Mesodermal cell (in vitro differentiated cells): Measurements from ENCODE around the gene ZNF573. TPM values are rescaled to one million over a fixed set of nuclear protein-coding genes. Genes with fewer than 3 reads are reported as not detected.
"Not testable (repeated sequence)": the region's sequence is repeated elsewhere in the genome, so short reads cannot be mapped to it uniquely, and the experiment has no call there.

ENCODE experiments used
- H3K27ac ChIP-seq: 2 replicates; pipeline ENCODE4 v1.7.0; 2013; ENCODE audit warnings: mild to moderate bottlenecking, low read depth, low read length, moderate library complexity; ENCODE audit not compliant: severe bottlenecking
- H3K36me3 ChIP-seq: 2 replicates; pipeline ENCODE4 v1.7.1; 2013; ENCODE audit warnings: mild to moderate bottlenecking, low read length, moderate library complexity; ENCODE audit not compliant: control insufficient read depth, insufficient read depth
- H3K4me1 ChIP-seq: one replicate; pipeline ENCODE4 v1.7.1; 2013; ENCODE audit warnings: mild to moderate bottlenecking, low read length; ENCODE audit not compliant: insufficient read depth, control insufficient read depth, poor library complexity, severe bottlenecking
- H3K4me3 ChIP-seq: 2 replicates; pipeline ENCODE4 v1.7.0; 2013; ENCODE audit warnings: low read length, control low read depth, mild to moderate bottlenecking; ENCODE audit not compliant: insufficient read depth, poor library complexity, severe bottlenecking; ENCODE audit errors: extremely low read depth
- H3K9me3 ChIP-seq: 2 replicates; pipeline ENCODE4 v1.7.1; 2013; ENCODE audit warnings: mild to moderate bottlenecking, low read length, moderate library complexity; ENCODE audit not compliant: control insufficient read depth
- WGBS, 2 experiments: methylation state at CpG; one replicate each; pipeline ENCODE4 v1.1.5; 2013; ENCODE audit warnings: missing lambda C conversion rate in 2 of 2; ENCODE audit not compliant: insufficient coverage in 2 of 2; 5-methylcytosine and 5-hydroxymethylcytosine counted together
- polyA plus RNA-seq, 2 experiments: library from polyadenylated mRNA; stranded (reverse); fragments of 50-300 nt; gene quantifications; one replicate each; pipeline ENCODE4 v1.2.3, GENCODE V29; 2013

Gene ZNF573
- 2.8 TPM for polyA plus RNA-seq (2013, experiment 1 of 2)
- 5.5 TPM for polyA plus RNA-seq (2013, experiment 2 of 2)

DNA sequence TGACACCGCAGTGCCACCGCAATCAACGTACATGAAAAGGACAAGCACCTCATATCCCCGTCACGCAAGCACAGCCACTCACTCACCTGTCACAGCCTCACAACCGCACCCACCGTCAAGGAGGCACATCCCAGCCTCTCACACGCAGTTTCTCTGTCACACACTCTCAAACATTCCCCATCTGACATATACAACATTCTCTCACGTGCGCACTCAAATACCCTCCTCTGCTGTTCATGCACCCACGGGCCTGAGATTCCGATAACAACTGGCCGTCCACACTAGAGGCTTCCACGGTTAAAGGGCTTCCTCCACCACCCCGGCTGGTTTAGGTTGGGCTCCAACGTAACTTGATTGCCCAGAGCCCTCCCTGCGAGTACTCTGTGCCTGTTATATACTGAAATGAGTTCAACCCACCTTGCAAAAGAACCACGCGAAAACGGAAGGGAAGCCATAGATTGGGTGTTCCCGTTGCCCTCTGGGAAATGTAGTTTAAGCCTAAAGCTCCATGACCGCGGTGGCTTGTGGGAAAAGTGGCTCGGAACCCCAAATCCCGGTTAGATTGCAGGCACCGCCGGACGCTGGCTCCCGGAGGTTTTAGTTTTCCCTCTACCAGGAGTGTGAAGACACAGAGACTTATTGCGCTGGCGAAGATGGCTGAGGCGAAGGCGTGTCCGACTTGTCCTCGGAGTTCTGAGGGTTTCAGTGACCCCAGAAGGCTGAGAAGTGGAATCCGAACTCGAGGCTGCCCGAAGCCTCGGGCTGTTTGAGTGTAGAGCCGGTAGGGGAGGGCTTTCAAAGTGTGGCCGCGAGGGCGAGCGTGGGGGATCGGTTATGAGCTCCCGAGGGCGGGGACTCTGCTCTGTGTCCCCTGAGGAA lies at the start of gene ZNF573:
TSS of gene ZNF573 (minus strand) at position 460 of the 879 bp plus-strand sequence. CDS start 5,857 bp downstream, outside the sequence.
- WGBS, 2 experiments, result 1 to 3% methylated on average over 34 to 42 of the region's 47 CpGs
- Histone ChIP-seq H3K4me1 (no peaks in the 10 kb centered on the region), H3K4me3 (peak within 1 kb of the TSS; percentile 60), H3K27ac (peak within 1 kb of the TSS; percentile 82), H3K9me3 (no peaks in the 10 kb centered on the region), H3K36me3 (no peaks in the 10 kb centered on the region)

DNA sequence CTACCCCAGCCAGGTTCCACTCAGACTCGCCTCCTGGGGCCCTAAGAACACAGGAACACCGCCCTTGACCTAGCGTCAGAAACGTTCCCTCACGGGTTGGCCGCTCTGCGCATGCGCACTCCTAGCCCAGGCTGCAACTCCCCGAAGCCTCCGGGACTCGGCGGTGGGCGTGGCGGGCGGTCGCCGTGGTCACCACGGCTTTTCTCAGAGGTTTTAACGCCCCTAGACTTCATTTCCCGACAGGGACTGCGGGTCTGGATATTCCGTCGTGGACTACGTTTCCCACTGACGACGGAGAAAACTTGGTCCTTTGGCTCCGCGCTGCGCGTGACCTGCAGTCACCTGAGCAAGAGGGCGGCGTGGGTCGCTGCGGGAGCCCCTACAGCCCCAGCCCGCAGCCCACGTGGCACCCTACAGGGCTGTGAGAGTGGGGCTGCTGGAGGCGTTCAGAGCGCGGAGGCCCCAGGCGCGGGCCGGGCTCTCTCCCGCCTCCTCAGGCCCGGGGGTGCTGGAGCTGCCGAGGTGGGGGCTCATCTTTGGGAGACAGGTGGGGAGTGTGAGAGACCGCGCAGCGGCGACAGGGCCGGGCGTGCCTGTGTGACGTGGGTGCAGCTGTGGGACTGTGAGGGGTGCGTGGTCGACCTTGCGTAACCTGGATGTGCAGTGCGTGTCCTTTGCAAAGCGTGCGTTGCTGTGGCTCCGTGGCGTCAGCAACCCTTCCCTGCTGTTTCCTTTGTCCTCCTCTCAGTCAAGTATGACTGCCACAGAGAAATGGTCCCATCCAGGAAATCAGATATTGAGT lies 38.0 kb upstream of the ZNF573 start:
- 60 to 78% methylated on average over 57 to 60 of the region's 60 CpGs for WGBS, 2 experiments
- Histone ChIP-seq H3K4me1 (no peaks in the 10 kb centered on the region), H3K9me3 (peaks cover 37% of the 10 kb centered on the region), H3K27ac (no peak overlapping the region), H3K36me3 (no peaks in the 10 kb centered on the region), H3K4me3 (no peak overlapping the region)

DNA sequence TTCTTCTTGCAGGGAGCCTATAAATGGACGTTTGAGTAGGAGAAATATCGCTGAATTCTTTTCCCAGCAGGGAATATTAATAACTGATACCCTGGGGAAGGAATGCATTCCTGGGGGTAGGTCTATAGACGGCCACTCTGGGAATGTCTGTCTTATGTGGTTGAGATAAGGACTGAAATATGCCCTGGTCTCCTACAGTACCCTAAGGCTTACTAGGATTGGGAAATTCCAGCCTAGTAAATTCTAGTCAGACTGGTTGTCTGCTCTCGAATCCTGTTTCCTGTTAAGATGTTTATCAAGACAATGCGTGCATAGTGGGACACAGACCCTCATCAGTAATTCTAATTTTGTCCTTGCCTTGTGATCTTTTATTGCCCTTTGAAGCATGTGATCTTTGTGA lies 36.2 kb upstream of the ZNF573 start:
- not testable (repeated sequence) for H3K27ac ChIP-seq, H3K4me3 ChIP-seq, H3K36me3 ChIP-seq, H3K4me1 ChIP-seq
- 88% methylated on average over 2 to 5 of the region's 5 CpGs for WGBS, 2 experiments
- H3K9me3 ChIP-seq, result peaks cover 42% of the 10 kb centered on the region

DNA sequence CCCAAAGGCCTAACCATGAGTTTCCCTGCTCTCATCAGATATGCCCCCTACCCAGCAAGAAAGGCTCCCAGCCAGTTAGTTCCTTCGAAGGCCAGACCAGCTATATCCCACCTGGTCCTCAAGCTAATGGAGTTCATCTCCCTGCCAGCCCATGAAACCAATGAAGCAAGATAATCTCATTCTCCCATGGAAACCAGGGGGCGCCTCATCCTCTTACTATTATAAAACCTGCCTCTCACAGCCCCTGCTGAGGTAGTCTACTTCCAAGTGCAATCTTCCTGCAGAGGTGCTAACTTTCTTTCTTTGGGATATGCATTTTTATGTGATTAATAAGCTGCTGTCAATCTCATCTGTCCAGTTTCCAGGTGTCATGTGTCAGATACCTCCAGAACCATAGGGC lies 34.0 kb upstream of the ZNF573 start:
- Histone ChIP-seq H3K4me3 (no peak overlapping the region), H3K4me1 (no peaks in the 10 kb centered on the region), H3K36me3 (no peaks in the 10 kb centered on the region), H3K9me3 (peaks cover 51% of the 10 kb centered on the region), H3K27ac (no peak overlapping the region)
- WGBS, 2 experiments, result 69 to 83% methylated on average over 1 to 2 of the region's 2 CpGs

DNA sequence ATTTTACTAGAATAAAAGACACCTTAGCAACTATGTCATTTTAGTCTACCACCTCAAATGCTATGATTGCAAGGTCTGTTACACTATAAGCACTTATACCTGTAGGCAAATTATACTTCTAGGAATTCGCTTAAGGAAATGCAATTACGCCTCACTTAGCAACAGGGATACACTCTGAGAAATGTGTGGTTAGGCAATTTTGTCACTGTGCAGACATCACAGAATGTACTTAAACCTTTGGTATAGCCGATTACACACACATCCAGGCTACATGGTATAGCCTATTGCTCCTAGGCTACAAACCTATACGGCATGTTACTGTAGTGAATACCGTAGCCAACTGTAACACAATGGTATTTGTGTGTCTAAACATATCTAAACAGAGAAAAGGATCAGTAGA lies 30.0 kb upstream of the ZNF573 start:
- 71 to 92% methylated on average over 1 to 3 of the region's 5 CpGs for WGBS, 2 experiments
- Histone ChIP-seq H3K4me3 (no peak overlapping the region), H3K36me3 (no peaks in the 10 kb centered on the region), H3K9me3 (peaks cover 46% of the 10 kb centered on the region), H3K27ac (no peak overlapping the region), H3K4me1 (no peaks in the 10 kb centered on the region)

DNA sequence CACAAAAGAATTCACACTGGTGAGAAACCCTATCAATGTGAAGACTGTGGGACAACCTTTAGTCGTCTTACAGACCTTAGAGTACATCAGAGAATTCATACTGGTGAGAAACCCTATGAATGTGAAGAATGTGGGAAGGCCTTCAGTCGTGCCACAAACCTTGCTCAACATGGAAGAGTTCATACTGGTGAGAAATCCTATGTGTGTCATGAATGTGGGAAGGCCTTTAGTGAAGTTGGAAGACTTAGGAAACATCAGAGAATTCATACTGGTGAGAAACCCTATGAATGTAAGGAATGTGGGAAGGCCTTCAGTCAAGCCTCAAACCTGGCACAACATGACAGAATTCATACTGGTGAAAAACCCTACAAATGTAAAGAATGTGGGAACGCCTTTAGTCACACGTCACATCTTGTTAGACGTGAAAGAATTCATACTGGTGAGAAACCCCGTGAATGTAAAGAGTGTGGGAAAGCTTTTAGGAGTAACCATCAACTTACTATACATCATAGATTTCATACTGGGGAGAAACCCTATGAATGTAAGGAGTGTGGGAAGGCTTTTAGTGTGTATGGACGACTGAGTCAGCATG lies 24.0 kb upstream of the ZNF573 start:
- Histone ChIP-seq H3K36me3 (no peaks in the 10 kb centered on the region), H3K27ac (no peak overlapping the region), H3K4me3 (no peak overlapping the region), H3K9me3 (peaks cover 61% of the 10 kb centered on the region), H3K4me1 (no peaks in the 10 kb centered on the region)
- 52 to 57% methylated on average over 3 of the region's 7 CpGs for WGBS, 2 experiments

DNA sequence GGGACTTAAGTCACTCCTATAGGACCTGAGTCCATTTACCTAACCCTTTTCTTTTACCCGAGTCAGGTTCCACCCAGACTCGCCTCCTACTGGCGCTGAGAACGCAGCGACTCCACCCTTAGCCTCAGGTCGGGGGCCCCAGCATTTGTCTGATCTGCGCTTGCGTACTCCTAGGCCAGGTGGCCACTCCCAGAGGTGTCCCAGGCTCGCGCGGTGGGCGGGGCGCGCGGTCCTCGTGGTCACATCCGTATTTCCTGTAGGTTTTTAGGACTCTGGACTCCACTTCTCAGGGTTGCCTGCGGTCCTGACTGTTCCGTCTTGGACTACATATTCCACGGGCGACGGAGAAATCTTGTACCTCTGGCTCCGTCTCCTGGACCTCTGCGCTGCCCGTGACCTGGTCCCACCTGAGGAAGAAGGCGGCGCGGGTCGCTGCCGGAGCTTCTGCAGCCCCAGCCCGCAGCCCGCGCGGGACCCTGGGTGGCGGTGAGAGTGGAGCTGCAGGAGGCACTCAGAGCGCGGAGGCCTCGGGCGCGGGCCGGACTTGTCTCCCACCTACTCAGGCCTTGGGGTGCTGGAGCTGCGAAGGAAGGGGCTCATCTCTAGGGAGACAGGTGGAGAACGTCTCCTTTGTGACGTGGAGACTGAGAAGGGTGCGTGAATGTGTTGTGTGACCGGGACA lies 11.0 kb upstream of the ZNF573 start:
- peaks cover 28% of the 10 kb centered on the region for H3K9me3 ChIP-seq
- H3K36me3 ChIP-seq, result no peaks in the 10 kb centered on the region
- 96 to 97% methylated on average over 41 to 43 of the region's 46 CpGs for WGBS, 2 experiments
- H3K4me3 ChIP-seq, result no peak overlapping the region
- H3K4me1 ChIP-seq, result no peaks in the 10 kb centered on the region
- H3K27ac ChIP-seq, result no peak overlapping the region

DNA sequence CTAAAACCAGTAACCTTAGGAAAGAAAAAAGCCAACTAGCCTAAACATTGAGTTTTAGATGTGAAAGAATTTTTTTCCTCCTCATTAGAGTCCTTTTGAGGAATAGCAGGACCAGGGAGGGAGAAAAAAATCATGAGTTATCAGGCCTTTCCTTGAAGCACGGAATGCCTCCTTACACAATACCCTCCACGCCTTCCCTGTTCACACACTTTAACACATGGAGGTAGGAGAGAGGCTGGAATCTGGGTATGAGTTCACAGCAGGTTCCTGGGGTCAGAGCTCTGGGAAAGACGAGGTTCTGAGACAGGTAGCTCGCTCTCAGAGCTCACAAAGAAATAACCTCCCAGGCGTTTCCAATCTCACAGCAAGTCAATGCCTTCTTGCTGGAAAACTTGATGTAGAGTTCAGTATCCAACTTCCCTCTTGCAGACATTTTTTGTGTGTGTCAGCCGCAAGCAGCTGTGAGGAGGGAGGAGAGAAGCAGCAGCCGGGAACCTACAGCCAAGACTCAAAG lies 716 bp downstream of the ZNF573 start:
- 41% methylated on average over 2 of the region's 7 CpGs; no CpG with 5 or more reads in 1 of the 2 experiments for WGBS, 2 experiments
- H3K9me3 ChIP-seq, result no peaks in the 10 kb centered on the region
- H3K36me3 ChIP-seq, result no peaks in the 10 kb centered on the region
- peak overlapping the region; percentile 60 for H3K4me3 ChIP-seq
- no peaks in the 10 kb centered on the region for H3K4me1 ChIP-seq
- H3K27ac ChIP-seq, result no peak overlapping the region

DNA sequence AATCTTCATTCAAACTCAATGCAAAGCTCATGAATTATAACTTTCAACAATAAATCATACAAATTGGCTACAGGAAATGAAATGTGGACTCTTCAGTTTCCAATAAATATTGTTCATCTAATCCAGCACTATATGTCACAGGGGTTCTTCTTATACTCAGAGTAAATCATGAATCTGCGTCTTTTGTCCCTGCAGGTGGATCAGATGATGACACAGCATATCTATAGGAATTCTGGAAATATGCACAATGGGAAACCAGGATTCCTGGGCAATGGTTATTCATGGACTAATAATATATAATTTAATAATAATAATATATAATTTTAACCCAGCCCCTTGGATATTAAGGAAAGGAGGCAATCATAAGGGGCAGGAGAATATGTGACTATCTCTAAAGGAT lies 8.4 kb downstream of the ZNF573 start:
- Histone ChIP-seq H3K4me3 (no peak overlapping the region), H3K27ac (no peak overlapping the region), H3K36me3 (peaks cover 24% of the 10 kb centered on the region), H3K4me1 (no peaks in the 10 kb centered on the region), H3K9me3 (no peaks in the 10 kb centered on the region)
- WGBS, 2 experiments, result no CpG with 5 or more reads among the region's 1 CpG

DNA sequence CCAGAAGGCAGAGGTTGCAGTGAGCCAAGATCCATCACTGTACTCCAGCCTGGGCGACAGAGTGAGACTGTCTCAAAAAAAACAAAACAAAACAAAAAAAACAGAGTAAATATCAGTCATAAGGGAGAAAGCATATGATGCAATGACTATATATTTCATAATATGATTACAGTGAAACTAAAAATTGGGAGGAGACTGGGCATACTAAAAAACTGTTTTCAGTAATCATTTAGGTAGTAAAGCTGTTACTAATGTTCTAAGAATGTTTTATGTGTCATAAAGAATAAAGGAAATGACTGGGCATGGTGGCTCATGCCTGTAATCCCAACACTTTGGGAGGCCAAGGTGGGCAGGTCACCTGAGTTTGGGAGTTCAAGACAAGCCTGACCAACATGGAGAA lies 15.9 kb downstream of the ZNF573 start:
- Histone ChIP-seq H3K4me3 (no peak overlapping the region), H3K4me1 (no peaks in the 10 kb centered on the region), H3K9me3 (no peaks in the 10 kb centered on the region), H3K36me3 (peaks cover 14% of the 10 kb centered on the region), H3K27ac (no peak overlapping the region)
- WGBS, 2 experiments, result no CpG with 5 or more reads among the region's 1 CpG
